Endothelial cell of umbilical vein (primary cell): ENCODE measurements around the gene POP7. TPM values are rescaled to one million over a fixed set of nuclear protein-coding genes. Genes with fewer than 3 reads are reported as not detected.

Source experiments
- BruUV-seq: library from RNA; stranded (reverse); fragments of 400-500 nt; replicated peaks from 2 replicates; lab custom pipeline; 2021; lab: Mats Ljungman, UMichigan
- CTCF ChIA-PET: fragments of 300-600, 350-600 bp; sonication (Branson Sonifier 250); formaldehyde crosslinking; loops from one replicate; lab custom pipeline; 2021; ENCODE audit warnings: antibody characterized with exemption, inconsistent platforms; lab: Charles Lee
- POLR2A ChIA-PET: fragments of 300-600, 350-600 bp; sonication (Branson Sonifier 250); formaldehyde crosslinking; loops from one replicate; lab custom pipeline; 2021; ENCODE audit warnings: antibody characterized with exemption, inconsistent platforms; lab: Charles Lee
- DNase-seq: peaks from one replicate; pipeline ENCODE4 v3.0.0-alpha.2; 2011; ENCODE audit warnings: low read depth, low spot score
- FAIRE-seq: peaks from 2 replicates; lab custom pipeline; 2011; peaks lifted over from hg19 to GRCh38; lab: Jason Lieb, UNC
- H2AFZ ChIP-seq: 2 replicates; pipeline ENCODE4 v1.6.0; 2012; ENCODE audit warnings: low read depth, low read length, control low read depth, inconsistent platforms
- H3K27ac ChIP-seq: 2 replicates; pipeline ENCODE4 v1.5.1; 2011; ENCODE audit warnings: low read depth, mild to moderate bottlenecking, control low read depth, low read length, moderate library complexity; ENCODE audit not compliant: insufficient read depth
- H3K27me3 ChIP-seq, 2 experiments: 2 replicates each; pipeline versions ENCODE4 v1.6.0 to v1.6.1; 2011; ENCODE audit warnings: low read length in 2 of 2, mixed read lengths in 1 of 2; ENCODE audit not compliant: control insufficient read depth in 2 of 2, insufficient read depth in 2 of 2
- H3K36me3 ChIP-seq, 2 experiments: 2 replicates in 1 of 2; 3 replicates in 1 of 2; pipeline ENCODE4 v1.5.1; 2011; ENCODE audit warnings: low read length in 2 of 2, mild to moderate bottlenecking in 1 of 2, moderate library complexity in 1 of 2; ENCODE audit not compliant: control insufficient read depth in 2 of 2, insufficient read depth in 2 of 2; ENCODE audit errors: extremely low read depth in 1 of 2
- H3K4me1 ChIP-seq: 3 replicates; pipeline ENCODE4 v1.5.1; 2011; ENCODE audit warnings: mild to moderate bottlenecking, low read length; ENCODE audit not compliant: control insufficient read depth, insufficient read depth; ENCODE audit errors: extremely low read depth
- H3K4me2 ChIP-seq: 2 replicates; pipeline ENCODE4 v1.6.1; 2011; ENCODE audit warnings: low read length, control low read depth, mixed read lengths; ENCODE audit not compliant: insufficient read depth
- H3K4me3 ChIP-seq, 3 experiments: fragments of 200-600 bp in 1 of 3; sonication (generic), shearing (Covaris generic) in 1 of 3; replicated peaks in 1 of 3; 2 replicates each; pipeline ENCODE4 v1.5.1; 2011 to 2016; ENCODE audit warnings: control low read depth in 3 of 3, low read length in 3 of 3, mild to moderate bottlenecking in 2 of 3, inconsistent platforms in 1 of 3, low read depth in 1 of 3, moderate library complexity in 1 of 3; ENCODE audit not compliant: insufficient read depth in 1 of 3
- H3K79me2 ChIP-seq: 2 replicates; pipeline ENCODE4 v1.6.0; 2012; ENCODE audit warnings: low read length, inconsistent platforms; ENCODE audit not compliant: control insufficient read depth, insufficient read depth
- H3K9ac ChIP-seq: replicated peaks from 2 replicates; pipeline ENCODE3; 2011; ENCODE audit warnings: low read length, control low read depth; ENCODE audit not compliant: insufficient read depth; ENCODE audit errors: extremely low read depth
- H3K9me1 ChIP-seq: replicated peaks from 3 replicates; pipeline ENCODE4 v1.6.0; 2011; ENCODE audit warnings: mild to moderate bottlenecking, low read length; ENCODE audit not compliant: control insufficient read depth, insufficient read depth; ENCODE audit errors: extremely low read depth
- H3K9me3 ChIP-seq: replicated peaks from 2 replicates; pipeline ENCODE4 v1.5.1; 2012; ENCODE audit warnings: low read length, inconsistent platforms; ENCODE audit not compliant: control insufficient read depth, insufficient read depth
- H4K20me1 ChIP-seq: replicated peaks from 2 replicates; pipeline ENCODE3; 2011; ENCODE audit warnings: mild to moderate bottlenecking, low read length; ENCODE audit not compliant: control insufficient read depth, insufficient read depth; ENCODE audit errors: extremely low read depth
- CTCF ChIP-seq, 2 donors: IDR thresholded peaks; 1 replicate in 1 of 2; 2 replicates in 1 of 2; pipeline ENCODE4 v1.5.1; 2011; ENCODE audit warnings: low read length in 2 of 2, mild to moderate bottlenecking in 2 of 2, moderate library complexity in 2 of 2, control low read depth in 1 of 2, inconsistent platforms in 1 of 2, low read depth in 1 of 2; ENCODE audit not compliant: insufficient read depth in 1 of 2; ENCODE audit errors: extremely low read depth in 1 of 2
- EZH2 ChIP-seq: IDR thresholded peaks from 2 replicates; pipeline ENCODE4 v1.6.1; 2012; ENCODE audit warnings: borderline replicate concordance, low read depth, mild to moderate bottlenecking, moderate library complexity, low read length, inconsistent platforms; ENCODE audit not compliant: severe bottlenecking
- FOS ChIP-seq: IDR thresholded peaks from 2 replicates; pipeline ENCODE4 v1.6.1; 2011; ENCODE audit warnings: mild to moderate bottlenecking, low read length, moderate library complexity, borderline replicate concordance; ENCODE audit not compliant: insufficient read depth
- GATA2 ChIP-seq: IDR thresholded peaks from 2 replicates; pipeline ENCODE4 v1.7.0; 2011; ENCODE audit warnings: low read depth, mild to moderate bottlenecking, moderate library complexity, mixed read lengths, low read length; ENCODE audit not compliant: insufficient read length, insufficient read depth
- JUN ChIP-seq: IDR thresholded peaks from 2 replicates; pipeline ENCODE4 v1.6.1; 2011; ENCODE audit warnings: borderline replicate concordance, low read depth; ENCODE audit not compliant: insufficient read length, insufficient read depth
- MYC ChIP-seq: IDR thresholded peaks from one replicate; pipeline ENCODE4 v1.6.1; 2011; ENCODE audit warnings: mild to moderate bottlenecking, low read depth, low read length
- POLR2A ChIP-seq: IDR thresholded peaks from 2 replicates; pipeline ENCODE4 v1.6.1; 2012; ENCODE audit warnings: low read depth, mild to moderate bottlenecking, control low read depth, low read length
- POLR2AphosphoS5 ChIP-seq: IDR thresholded peaks from 2 replicates; pipeline ENCODE4 v1.6.1; 2012; ENCODE audit warnings: low read depth, mild to moderate bottlenecking, control low read depth, low read length, moderate library complexity; ENCODE audit not compliant: insufficient read depth
- dilution Hi-C: fragments of 300-500 bp; cut with MboI; formaldehyde crosslinking; loops from one replicate; pipeline ENCODE4 v1.15.0; 2019; ENCODE audit warnings: low sequenced_read_pairs; ENCODE audit not compliant: extremely low pct_ligation_motif_present
- intact Hi-C: fragments of 100-400 bp; cut with micrococcal nuclease; formaldehyde crosslinking; loops from one replicate; pipeline ENCODE4 v1.10.0; 2022
- polyA plus RNA-seq, 4 experiments: library from polyadenylated mRNA; depleted of rRNA in 3 of 4; stranded (reverse) in 3 of 4; unstranded in 1 of 4; fragments of >200 nt; gene quantifications; 2 replicates each; pipeline versions ENCODE4 v1.2.1 to v1.2.3, GENCODE V29; 2011 to 2012; ENCODE audit warnings: missing spikeins in 1 of 4
- total RNA-seq: library from RNA; stranded (reverse); gene quantifications from 2 replicates; pipeline ENCODE4 v1.2.3, GENCODE V29; 2021
- TF ChIP-seq, protein P1 (sequence below): IDR thresholded peaks from 2 replicates; pipeline ENCODE4 v1.6.1; 2011; ENCODE audit not compliant: insufficient read depth, insufficient read length

POP7 gene
- total and polyA plus RNA-seq, 2 donors (not counting 3 experiments of a cell fraction or from before 2014, with no cell fraction given), result 47.4 to 48.8 TPM

DNA sequence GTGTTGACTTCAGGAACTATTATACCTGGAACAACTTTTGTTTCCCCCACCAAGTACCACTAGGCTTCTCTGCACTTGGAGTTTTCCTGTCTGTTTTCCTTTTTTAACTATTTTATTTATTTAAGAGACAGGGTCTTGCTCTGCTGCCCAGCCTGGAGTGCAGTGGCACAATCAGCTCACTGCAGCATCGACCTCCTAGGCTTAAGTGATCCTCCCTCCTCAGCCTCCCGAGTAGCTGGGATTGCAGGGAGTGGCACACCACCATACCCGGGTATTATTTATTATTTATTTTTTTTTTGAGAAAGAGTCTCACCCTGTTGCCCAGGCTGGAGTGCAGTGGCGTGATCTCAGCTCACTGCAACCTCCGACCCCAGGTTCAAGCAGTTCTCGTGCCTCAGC lies 9.8 kb upstream of the POP7 start:
- no peaks in the 10 kb centered on the region for H4K20me1 ChIP-seq
- no peaks in the 10 kb centered on the region for H3K36me3 ChIP-seq
- ChIA-PET CTCF (interaction anchor here (7.5 kb wide), 1 partner anchor 9 kb away, joined by 76 read pairs; the partner anchor contains the start of gene POP7), POLR2A (no interaction called here)
- no peaks in the 10 kb centered on the region for H3K9me1 ChIP-seq
- no peak overlapping the region for H3K4me2 ChIP-seq
- H3K79me2 ChIP-seq, result peaks cover 24% of the 10 kb centered on the region
- no peak overlapping the region for H3K4me3 ChIP-seq
- H3K27ac ChIP-seq, result no peak overlapping the region
- no peaks in the 10 kb centered on the region for H3K9me3 ChIP-seq
- intact Hi-C loops (no loop called here), dilution Hi-C loops (no loop called here)
- H2AFZ ChIP-seq, result no peak overlapping the region
- DNase-seq (no peak), FAIRE-seq (no peak)
- peaks cover 16% of the 10 kb centered on the region for H3K4me1 ChIP-seq
- peaks cover 0 to 9% of the 10 kb centered on the region in 2 experiments for H3K27me3 ChIP-seq
- H3K9ac ChIP-seq, result no peak overlapping the region
- BruUV-seq, result no TSS peak
- TF ChIP-seq EZH2 (no peak), GATA2 (no peak), JUN (no peak), CTCF (IDR thresholded peaks at IDR 0.05; ENCODE audit: extremely low read depth in 1 of 2, insufficient read depth in 1 of 2, low read depth in 1 of 2, low read length in 2 of 2) (no peak), POLR2AphosphoS5 (no peak), POLR2A (no peak), FOS (no peak), MYC (no peak)
- TF ChIP-seq, protein P1, sequence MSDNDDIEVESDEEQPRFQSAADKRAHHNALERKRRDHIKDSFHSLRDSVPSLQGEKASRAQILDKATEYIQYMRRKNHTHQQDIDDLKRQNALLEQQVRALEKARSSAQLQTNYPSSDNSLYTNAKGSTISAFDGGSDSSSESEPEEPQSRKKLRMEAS, result no peak
